ENCODE measurements around the gene ANKRD34A.

GRCh38 chr1:145927916-145928643, 36.3 kb downstream of the ANKRD34A start:
- no peak for TF ChIP-seq CTCF (conservative IDR thresholded peaks at IDR 0.05 in 1 of 2, IDR thresholded peaks at IDR 0.05 in 1 of 2; ENCODE audit: low read depth in 1 of 2, low read length in 2 of 2)
- no peak for TF ChIP-seq EZH2 (IDR thresholded peaks at IDR 0.05; ENCODE audit: low read length, missing control alignments)

Measured in fibroblast of lung (primary cell).